Measurements from ENCODE around the gene SORCS1.

Gene SORCS1

GRCh38 chr10:106542461-106542860 is 622.0 kb downstream of the SORCS1 start:
- no peak for DNase-seq (ENCODE audit: low read depth in 3 of 3)

- no peak for DNase-seq (ENCODE audit: low read depth in 3 of 3)
Measured at GRCh38 chr10:106540645-106541044, 623.9 kb downstream of the SORCS1 start.

GRCh38 chr10:106537866-106538265 is 626.6 kb downstream of the SORCS1 start:
- no peak for DNase-seq (ENCODE audit: low read depth in 3 of 3)

GRCh38 chr10:106535304-106535953 is 629.1 kb downstream of the SORCS1 start:
- DNase-seq (ENCODE audit: low read depth in 3 of 3), result no peak

GRCh38 chr10:106534441-106534840 is 630.1 kb downstream of the SORCS1 start:
- DNase-seq (ENCODE audit: low read depth in 3 of 3), result no peak

GRCh38 chr10:106528702-106529101 is 635.8 kb downstream of the SORCS1 start:
- DNase-seq (ENCODE audit: low read depth in 3 of 3), result no peak

- no peak for DNase-seq (ENCODE audit: low read depth in 3 of 3)
Measured at GRCh38 chr10:106525835-106526234, 638.7 kb downstream of the SORCS1 start.
